Measurements from ENCODE around the gene PTPRM.

PTPRM gene

DNA sequence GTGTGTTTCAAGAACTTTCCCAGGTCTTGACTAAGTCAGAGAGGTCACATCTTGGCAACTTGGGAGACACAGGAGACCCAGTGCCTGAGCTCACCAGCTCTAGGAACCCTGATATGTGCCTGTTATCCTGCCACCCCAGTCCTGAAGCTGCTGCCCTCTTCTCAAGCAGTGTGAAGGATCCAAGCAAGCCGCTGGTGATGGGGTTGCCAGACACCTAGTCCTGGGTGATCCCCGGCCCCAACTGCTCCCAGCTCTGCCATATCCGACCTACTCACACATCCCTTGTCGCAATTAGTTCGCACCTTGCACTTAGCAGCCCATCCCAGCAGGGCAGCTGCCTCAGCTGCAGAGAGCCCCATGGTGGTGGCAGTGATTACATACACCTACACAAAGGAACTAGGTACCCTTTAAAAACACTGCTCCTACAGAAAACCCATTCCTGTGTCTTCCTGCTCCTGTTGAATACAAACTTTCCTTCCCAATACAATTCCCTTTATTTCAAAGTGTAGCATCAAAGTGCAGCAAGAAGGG is 794.9 kb downstream of the PTPRM start:
- DNase-seq (ENCODE audit: low read depth), result no peak

DNA sequence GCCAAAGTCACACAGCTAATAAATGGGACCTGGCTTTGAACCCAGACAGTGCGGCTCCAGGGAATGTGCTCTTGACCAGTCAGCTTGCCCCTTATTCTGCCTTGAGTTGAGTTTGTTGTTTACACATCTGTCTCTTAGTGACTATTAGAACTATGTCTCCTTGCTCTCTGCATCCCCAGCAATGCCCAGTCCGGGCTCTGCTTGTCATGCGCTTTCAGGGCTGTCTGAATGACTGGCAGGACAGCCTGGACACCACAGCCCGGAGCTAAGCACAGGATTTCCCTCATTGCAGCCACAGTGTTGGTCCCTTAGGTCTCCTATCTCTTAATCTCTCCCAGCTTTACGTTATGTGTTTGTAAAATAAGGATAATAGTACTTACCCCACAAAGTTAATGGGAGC is 795.7 kb downstream of the PTPRM start:
- DNase-seq (ENCODE audit: low read depth), result no peak

DNA sequence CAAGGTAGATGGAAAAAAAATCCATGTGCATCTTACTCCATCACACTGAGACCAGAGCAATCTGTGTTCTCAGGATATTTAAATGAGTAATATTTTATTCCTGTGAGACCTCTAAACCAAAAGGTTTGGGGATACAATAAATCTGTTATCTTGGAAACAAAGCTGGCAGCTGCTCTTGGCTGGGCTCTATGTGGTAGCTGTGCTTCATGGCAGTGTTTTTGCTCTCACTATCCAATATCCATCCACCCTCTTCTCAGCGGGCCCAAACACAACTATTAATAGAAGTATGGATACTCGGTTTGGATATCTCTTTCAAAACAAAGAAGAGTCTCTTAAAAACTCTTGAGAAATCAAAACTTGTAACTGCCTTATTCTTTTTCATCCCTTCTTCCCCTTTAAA is 797.3 kb downstream of the PTPRM start:
- no peak for DNase-seq (ENCODE audit: low read depth)

DNA sequence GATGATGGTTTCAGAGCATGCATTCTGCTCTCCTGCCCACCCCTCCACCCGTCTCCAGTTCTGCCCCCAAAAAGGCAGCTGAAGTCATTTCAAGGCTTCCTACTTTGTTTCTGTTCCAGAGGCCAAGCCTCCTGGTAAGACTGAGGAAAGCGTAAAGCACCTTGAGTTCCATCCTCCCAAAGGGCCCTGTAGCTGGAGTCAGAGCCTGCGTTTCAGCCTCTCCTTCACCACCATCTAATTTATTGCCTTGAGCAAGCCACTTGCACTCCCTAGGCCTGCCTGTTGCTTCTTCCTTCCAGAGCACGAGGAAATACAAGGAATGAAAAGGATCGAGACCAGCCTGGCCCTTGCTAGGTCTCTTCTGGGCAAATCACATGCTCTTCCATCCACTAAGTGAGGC is 797.9 kb downstream of the PTPRM start:
- DNase-seq (ENCODE audit: low read depth), result no peak

DNA sequence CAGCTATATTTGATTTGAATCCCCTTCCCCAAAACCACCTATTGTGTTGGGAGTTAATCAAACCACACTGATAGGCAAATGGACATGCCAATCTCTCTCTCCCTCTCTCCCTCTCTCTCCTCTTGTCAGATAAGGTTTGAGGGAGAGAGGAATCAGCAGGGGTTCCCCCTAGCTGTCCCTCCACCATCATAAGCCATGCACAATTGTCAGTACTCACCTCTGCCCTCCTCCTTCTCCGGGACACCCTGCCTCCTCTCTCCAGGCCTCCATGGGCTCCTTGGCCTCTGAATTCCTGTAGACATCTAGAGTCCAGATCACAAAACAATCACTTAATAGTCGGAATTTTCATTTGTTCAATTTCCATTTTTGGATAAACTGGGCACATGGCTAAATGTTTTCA is 798.4 kb downstream of the PTPRM start:
- no peak for DNase-seq (ENCODE audit: low read depth)

DNA sequence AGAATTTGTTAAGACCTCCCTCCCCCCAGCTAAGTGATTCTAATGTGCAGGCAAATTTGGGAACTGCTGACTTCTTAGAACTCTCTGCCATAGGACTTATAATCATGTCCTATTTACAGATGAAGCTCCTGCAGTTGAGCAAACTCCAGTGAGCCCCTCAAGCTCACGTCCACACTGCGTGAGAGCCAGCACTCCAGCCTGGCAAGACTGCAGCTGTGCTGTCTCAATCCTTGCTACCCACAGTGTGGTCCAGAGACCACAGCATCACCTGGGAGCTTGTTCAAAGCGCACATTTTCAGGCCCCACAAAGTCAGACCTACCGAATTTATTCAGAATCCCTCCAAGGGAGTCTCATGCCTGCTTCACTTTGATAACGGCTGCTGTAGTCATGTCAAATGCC is 799.0 kb downstream of the PTPRM start:
- DNase-seq (ENCODE audit: low read depth), result no peak

DNA sequence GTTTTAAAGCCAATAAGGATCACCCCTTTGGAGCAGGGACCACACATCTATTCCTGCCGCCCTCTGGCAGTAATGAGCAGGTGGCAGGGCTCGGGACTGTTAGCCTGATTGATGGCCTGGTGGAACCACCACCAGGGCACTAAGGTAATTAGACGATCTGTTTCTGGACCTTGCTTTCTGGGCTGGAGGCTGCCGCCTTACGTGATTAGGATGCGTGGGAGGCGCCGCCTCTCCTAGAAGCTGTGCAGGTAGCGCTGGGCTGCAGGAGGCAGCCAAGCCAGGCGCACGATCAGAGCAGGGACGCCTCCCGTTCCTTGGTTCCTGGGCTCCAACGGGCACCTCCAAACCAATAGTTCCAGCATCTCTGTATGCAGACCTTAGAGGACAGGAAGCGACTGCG is 799.5 kb downstream of the PTPRM start:
- DNase-seq (ENCODE audit: low read depth), result no peak

GRCh38 chr18:8367217-8367988 is 800.3 kb downstream of the PTPRM start:
- DNase-seq (ENCODE audit: low read depth), result no peak

DNA sequence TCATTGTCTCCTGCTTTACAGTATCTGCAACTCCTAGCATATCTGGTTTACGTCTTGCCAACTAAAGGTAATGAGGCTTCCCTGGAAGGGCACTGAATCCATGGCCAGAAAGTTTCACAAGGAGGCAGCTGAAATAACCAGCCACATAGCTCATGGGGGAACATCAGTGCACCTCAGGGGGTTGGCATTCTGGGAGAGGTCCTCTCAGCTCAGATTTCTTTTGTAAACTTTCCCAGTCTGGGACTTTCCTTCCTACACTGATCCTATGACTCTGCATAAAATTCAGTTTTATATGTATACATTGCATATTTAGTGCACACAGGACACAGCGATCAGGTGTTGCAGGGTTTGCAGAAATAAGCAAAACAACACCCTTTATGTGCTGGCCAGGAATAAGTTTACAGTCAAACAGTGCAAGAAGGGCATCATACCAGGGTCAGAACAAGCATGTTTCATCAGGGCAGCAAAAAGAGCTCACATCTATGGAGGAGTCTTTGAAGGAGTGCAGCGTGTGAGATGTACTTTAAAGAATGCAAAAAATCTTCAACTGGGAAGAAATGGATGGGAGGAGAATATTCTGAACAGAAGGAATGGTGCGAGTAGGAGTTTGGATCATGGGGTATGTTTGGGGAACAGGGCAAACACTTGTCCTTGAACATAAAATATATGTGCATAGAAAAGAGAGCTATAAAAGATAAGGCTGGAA is 801.5 kb downstream of the PTPRM start:
- DNase-seq (ENCODE audit: low read depth), result no peak

GRCh38 chr18:8373486-8373885 is 806.4 kb downstream of the PTPRM start:
- no peak for DNase-seq (ENCODE audit: low read depth)

DNA sequence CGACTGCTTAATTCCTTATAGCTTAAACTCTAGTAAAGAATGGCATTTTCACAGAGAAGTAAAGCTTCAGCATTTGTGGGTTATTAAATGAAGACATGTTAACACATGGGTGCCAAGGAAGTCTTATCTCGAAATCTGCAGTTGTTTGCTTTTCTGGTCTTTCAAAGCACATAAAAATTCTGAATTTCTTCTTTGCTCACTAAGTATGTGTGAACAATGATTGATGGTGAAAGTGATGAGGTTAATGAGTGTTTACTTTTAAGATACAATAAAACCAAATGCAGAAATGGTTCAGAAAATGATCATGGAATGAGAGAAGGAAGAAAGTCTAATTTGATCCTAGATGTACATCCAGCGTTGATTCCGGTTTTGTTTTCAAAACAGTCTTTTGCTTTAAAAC is 807.6 kb downstream of the PTPRM start:
- no peak for DNase-seq (ENCODE audit: low read depth)

DNA sequence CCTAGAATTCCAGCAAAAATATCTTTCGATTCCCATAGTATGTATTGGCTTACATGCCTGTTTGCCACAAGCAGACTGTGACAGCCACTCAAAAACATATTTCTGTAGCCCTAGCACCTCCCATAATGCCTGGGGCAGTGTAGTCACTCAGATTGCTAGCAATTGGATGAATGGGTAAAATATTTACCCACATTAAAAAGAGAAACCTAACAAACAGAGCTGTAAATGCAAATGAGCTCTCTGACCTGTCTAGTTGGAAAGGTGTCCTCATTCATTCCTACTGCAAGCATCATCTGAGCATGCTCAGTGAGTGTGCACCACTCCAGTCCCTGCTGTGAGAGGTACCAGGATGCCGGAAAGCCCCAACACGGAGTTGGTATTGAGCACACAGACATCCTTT is 808.1 kb downstream of the PTPRM start:
- no peak for DNase-seq (ENCODE audit: low read depth)

- DNase-seq (ENCODE audit: low read depth), result no peak
Observed at GRCh38 chr18:8376113-8376512, 809.0 kb downstream of the PTPRM start.

- no peak for DNase-seq (ENCODE audit: low read depth)
Observed at GRCh38 chr18:8379187-8379941, 812.2 kb downstream of the PTPRM start.

DNA sequence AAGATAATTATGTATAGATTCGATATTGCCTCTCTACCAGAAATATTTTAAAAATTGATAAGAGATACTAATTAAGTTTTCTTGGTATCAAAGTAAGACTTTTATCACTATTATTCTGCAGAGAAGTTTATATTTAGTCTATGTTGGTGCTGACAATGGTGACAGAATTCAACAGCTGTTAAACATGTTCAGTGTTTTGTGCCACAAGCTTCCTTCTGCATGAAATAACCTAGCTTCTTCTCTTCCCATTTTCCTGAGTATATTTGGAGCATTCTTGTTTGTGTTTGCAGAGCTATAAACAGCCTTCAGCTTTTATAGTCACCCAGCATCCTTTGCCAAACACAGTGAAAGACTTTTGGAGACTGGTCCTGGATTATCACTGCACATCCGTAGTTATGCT is 812.9 kb downstream of the PTPRM start:
- no peak for DNase-seq (ENCODE audit: low read depth)

- no peak for DNase-seq (ENCODE audit: low read depth)
Observed at GRCh38 chr18:8380926-8381325, 813.8 kb downstream of the PTPRM start.

GRCh38 chr18:8381821-8382459 is 814.8 kb downstream of the PTPRM start:
- DNase-seq (ENCODE audit: low read depth), result no peak

- no peak for DNase-seq (ENCODE audit: low read depth)
Observed at GRCh38 chr18:8385400-8385799, 818.3 kb downstream of the PTPRM start.

DNA sequence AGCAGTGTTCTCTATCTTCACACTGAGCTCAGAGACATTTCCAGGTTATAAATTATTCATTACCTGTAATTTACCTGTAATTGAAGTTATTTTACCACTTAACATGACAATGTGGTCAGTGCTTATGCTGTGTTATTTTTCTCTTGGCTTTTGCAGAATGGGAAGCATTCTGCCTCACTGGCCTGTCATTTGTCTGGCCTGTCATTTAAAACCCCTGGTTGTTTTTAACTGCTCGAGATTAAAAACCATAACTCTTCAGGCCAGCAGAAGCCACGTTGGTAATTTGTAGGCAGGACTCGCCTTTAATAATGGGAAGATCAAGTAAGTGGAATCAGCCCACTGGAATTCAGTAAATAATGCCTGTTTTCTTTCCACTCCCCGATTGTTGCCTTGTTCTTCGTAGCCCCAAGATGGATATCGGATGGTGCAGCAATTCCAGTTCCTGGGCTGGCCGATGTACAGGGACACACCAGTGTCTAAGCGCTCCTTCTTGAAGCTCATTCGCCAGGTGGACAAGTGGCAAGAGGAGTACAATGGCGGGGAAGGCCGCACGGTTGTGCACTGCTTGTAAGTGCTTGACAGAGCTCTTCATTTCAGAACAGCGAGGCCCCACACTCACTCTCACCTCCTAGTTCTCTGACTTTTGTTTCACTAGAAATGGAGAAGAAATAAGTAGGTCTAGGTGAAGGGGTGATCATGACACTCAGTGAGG is 819.7 kb downstream of the PTPRM start:
- DNase-seq (ENCODE audit: low read depth), result no peak

- DNase-seq (ENCODE audit: low read depth), result no peak
Observed at GRCh38 chr18:8389391-8390340, 822.5 kb downstream of the PTPRM start.

Data from stimulated activated CD8-positive, alpha-beta memory T cell treated with anti-CD3 and anti-CD28 coated beads, Interleukin-7, amount 100 ng/mL, for 24 hours (primary cell).